GM18507 (cell line): ENCODE measurements around the gene ATP5MC3.

Source experiments
- DNase-seq: peaks from one replicate; pipeline ENCODE4 v3.0.0; 2011; ENCODE audit warnings: low read depth; ENCODE audit not compliant: insufficient read length; ENCODE audit errors: extremely low spot score
- FAIRE-seq: peaks from 2 replicates; lab custom pipeline; 2011; peaks lifted over from hg19 to GRCh38; lab: Jason Lieb, UNC

The ATP5MC3 gene

DNA sequence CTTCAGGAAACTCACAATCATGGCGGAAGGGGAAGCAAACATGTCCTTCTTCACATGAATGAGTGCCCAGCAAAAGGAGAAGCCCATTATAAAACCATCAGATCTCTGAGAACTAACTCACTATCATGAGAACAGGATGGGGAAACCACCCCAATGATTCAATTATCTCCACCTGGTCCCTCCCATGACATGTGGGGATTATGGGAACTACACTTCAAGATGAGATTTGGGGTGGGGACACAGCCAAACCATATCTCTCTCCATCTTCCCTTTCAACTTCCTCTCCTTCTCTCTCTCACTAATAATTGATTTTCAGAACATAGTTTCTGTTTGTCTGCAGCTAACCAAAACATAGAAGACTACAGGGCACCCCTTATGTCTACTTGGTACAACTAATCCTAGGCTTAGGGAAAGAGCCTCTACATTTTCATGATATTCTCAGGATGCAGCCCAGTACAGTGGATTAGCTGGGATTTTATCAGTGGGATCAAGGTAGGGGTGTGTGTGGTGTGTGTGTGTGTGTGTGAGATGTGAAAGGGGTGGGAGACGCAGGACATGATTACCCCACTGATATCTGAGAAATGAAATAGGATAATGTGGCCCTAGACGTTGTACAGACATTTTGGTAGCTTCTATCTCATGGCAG, 10.7 kb downstream of the ATP5MC3 start:
- no peak for FAIRE-seq

DNA sequence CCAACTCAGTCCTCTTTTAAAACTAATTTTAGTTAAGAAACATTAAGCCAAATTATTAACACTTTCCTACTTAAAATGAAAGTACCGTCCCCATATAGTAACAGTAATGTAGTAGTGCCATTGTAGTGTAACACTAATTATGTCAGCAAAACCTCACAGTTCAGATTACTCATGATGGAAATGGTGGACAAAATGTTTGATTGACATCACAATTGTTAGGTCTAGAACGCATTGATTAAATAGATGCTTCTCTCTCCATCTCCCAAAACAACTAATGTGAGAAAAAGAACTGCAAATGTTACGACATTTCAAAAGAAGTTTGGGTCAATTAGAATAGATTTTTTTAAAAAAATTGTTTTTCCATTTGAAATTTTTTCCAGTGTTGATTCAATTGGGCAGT, 12.3 kb downstream of the ATP5MC3 start:
- no peak for DNase-seq
- FAIRE-seq, result peak; percentile 15

More for the DNA sequence above, 10.7 kb downstream of the ATP5MC3 start:
- DNase-seq, result no peak

DNA sequence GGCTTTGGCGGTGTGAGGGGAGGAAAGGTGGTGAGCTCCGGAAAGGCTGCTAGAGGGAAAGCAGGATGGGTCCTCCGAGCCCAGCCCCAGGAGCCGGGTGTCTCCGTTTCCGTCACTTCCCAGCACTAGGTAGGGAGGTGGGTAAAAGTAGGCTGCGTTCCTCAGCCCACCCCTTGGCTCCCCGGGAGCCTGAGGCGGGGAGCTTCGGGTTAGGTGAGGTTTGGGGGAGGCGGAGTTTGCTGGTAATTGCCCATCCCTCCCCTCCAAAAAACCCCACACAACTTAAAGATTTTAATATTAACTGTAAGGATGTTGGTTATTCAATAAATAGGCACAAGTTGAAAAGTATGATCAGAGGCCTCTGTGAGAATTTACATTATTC, 13.0 kb downstream of the ATP5MC3 start:
- DNase-seq, result no peak
- no peak for FAIRE-seq

DNA sequence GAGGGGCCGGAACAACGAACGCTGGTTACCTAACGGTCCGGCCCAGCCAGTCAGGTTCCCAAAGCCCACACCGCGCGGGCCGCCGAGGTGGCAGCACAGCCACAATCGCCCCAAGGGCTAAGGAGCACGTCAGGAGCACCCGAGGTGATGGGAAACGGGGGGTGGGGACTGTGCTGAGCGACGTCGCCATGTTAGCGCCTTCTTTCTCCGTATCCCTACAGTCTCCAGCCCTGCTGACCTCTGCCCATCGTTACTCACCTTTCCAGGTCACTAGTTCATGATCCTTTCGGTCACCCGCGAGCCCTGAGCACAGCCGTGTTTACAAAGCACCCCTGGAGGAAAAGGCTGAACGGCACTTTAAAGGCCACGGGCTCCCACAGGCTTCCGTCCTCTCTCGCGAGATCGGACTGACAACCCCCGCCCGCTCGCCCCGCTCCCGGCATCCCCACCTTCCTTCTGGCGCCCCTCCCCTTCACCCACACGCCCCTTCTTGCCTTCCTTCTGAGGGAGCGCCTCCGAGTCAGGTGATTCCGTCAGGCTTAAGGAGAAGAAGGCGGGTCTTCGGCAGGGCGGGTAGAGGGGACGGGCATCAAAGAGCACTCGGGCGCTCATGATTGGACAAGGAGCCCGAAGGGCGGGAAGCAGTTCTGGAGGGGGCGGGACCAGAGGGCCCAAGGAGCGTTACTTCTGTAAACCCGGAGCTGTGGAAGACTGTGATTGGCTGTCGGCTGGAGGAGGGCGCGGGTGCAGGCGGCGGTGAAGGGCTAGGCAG, 13.5 kb downstream of the ATP5MC3 start, which contains the start of gene ATF2:
TSS of gene ATF2 (minus strand) at position 412 of the 772 bp plus-strand sequence. CDS start 31,760 bp downstream, outside the sequence.
- DNase-seq (peak; percentile 89), FAIRE-seq (peak; percentile 100)

DNA sequence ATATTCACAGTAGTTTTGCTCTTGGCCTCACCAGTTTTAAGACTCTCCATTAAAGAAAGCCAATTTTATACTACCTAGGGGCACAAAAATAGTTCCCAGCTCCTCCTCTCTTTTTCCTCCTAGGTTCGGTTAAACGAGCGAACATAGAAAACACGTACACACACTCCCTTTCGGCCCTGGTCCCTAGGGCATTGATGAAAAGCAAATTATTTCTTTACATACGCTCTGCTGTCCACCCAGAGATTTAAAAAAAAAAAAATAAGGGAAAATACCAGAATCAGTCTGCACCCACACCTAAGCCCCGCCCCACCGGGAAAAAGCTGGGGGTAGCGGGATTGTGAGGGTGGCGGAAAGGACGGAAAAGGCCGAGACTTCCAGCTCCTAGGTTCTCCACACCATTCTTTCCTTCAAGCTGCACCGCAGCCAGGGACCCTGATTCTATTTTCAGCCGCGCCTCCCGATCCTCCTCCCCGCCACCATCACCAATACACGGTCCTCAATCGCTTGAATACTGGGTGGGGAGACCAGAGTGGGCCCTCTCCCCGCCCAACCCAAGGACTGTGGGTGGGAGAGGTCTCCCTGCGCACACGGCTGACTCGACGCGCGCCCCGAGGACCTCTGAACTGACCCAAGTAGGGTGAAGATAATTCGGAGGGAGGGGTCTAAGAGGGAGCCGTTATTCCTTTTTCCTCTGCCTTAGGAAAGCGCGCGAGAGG, 14.3 kb downstream of the ATP5MC3 start:
- FAIRE-seq (peak; percentile 44), DNase-seq (no peak)

DNA sequence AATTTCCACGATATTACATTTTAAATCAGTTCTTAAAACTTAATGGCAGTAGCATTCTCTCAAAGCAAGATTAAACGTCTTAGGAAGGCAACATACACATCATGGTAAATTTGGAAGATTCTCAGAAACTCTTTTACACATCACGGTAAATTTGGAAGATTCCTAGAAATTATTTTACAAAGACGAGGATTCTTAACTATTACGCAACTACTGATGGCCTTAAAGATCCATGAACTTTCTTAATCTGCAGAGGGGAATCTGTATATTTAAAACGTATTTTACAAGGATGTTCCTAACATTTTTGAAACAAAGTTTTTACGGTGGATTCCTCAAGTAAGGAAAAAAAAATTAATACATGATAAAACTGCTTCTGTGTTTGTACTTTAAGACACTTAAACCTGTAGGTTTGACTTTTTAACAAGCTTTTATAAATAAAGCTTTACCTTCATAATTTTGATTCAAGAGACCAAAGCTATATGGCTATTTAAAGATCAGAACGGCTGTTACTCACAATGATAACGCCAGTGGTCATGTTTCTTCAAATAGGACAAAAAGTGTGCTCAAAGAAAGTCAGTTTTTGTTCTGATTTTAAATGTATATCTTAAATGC, 15.2 kb downstream of the ATP5MC3 start:
- no peak for DNase-seq

DNA sequence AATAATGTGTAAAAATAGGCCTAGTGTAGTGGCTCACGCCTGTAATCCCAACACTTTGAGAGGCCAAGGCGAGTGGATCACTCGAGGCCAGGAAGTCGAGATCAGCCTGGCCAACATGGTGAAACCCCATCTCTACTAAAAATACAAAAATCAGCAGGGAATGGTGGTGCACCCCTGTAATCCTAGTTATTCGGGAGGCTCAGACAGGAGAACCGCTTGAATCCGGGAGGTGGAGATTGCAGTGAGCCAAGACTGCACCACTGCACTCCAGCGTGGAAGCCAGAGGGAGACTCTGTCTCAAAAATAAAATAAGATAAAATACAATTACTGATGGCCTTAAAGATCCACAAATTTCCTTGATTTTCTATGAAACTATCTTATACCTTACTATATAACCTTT, 17.3 kb downstream of the ATP5MC3 start:
- FAIRE-seq (no peak), DNase-seq (no peak)

More for the DNA sequence above, 15.2 kb downstream of the ATP5MC3 start:
- no peak for FAIRE-seq

DNA sequence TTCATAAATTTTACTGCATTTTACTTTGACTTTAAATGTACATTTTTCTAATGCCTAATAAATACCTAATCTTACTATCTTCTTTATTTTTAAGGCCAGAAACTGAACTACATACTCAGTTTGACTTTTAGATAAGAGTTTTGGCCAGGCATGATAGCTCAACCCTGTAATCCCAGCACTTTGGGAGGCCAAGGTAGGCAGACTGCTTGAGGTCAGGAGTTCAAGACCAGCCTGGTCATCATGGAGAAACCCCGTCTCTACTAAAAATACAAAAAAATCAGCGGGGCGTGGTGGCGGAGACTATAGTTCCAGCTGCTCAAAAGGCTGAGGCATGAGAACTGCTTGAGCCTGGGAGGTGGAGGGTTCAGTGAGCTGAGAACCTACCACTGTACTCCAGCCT, 22.6 kb downstream of the ATP5MC3 start:
- DNase-seq (no peak), FAIRE-seq (no peak)

DNA sequence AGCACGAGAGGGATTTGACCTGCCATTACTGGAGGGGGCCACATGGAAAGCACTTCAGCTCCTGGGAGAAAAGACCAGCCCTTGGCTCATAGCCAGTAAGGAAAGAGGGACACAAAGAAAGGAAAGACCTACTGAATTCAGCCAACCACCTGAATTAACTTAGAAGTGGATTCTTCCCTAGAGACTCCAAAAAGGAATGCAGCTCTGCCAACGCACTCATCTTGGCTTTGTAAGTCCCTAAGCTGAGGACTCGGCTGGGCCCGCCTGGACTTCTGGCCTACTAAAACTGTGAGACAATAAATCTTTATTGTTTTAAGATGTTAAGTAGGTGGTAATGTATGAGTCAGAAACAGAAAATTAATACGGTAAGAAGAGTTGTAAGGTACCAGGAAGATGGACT, 25.0 kb downstream of the ATP5MC3 start:
- FAIRE-seq (no peak), DNase-seq (no peak)

DNA sequence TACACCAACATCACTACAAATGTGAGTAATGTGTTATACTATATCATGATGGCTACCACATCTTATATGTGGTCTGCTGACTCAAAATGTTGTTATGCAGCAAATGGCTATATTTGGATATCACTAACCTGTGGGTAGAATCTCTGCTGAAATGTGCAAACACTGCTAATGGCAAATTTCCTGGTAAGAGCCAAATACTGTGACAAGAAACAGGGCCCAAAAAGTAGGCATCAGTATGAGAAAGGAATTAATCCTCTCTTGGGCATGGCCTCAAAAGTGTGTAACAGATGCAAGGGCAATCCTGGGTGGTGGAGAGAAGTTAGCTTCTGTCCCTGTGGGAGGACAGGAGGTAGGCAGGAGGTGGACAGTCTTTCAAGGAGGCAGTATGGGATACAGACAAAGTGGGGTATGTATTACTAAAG, 26.8 kb downstream of the ATP5MC3 start:
- FAIRE-seq (peak; percentile 52), DNase-seq (no peak)

DNA sequence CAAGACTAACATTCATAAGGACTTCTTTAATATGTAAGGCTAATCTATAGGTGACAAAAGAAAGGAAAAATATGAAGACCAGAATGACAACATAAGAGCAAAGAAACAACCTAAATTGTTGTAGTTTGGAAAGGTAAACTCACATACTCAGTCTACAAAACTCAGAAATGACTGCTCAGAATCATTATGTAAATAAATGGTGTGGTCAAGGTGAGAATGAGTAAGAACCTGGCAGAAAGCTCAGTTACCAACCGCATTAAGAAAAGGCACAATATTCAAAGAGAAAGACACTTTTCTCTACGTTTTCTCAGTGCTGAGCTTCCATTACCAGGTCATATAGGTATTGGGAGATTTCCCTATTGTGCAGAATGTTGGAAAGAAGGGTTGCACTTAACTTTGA, 29.3 kb downstream of the ATP5MC3 start:
- FAIRE-seq (no peak), DNase-seq (no peak)

DNA sequence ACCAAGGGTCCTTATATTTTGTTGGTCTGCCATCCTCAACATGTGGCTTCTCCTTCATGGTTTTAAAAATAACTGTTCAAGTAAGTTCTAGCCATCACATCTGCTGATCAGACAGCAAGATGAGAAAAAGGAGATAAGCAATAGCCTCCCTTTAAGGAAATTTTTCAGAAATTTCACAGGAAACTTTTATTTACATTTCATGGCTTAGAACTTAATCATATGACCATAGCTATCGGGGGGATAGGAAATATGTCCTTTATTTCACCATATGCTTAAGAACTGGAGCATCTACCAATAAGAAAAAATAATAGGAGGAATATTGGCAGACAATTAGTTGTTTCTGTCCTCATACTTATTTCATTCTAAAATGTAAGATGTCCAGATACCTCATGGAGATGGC, 29.7 kb downstream of the ATP5MC3 start:
- FAIRE-seq, result no peak
- DNase-seq, result no peak

DNA sequence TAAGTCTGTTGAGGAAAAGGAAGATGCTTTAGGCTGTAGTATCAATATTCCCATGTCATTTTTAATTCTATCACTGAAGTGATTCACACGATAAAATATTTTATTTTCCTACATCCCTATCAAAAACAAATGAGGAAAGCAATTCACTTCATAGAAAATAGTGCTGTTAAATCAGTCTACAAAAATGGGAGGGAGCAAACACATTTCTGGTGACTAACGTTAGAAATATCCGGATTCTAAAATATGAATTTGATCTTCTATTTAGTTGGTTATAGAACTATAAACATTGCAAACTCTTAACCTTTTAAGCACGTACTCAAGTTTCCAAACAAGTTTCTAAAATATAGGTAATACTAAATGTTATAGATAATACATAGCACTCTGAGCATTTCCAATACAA, 34.3 kb downstream of the ATP5MC3 start:
- FAIRE-seq (no peak), DNase-seq (no peak)

DNA sequence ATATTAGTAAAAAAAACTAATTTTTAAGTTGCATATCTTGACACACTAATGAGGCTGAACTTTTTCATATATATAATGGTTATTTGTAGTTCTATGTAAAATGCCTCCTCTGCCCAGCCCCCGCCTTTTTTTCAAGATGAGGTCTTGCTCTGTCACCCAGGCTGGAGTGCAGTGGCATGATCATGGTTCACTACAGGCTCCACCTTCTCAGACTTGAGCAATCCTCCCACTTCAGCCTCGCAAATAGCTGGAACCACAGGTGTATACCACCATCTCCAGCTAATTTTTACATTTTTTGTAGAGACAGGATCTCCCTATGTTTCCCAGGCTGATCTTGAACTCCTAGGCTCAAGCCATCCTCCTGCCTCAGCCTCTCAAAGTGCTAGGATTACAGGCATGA, 37.8 kb downstream of the ATP5MC3 start:
- FAIRE-seq, result no peak
- DNase-seq, result no peak

DNA sequence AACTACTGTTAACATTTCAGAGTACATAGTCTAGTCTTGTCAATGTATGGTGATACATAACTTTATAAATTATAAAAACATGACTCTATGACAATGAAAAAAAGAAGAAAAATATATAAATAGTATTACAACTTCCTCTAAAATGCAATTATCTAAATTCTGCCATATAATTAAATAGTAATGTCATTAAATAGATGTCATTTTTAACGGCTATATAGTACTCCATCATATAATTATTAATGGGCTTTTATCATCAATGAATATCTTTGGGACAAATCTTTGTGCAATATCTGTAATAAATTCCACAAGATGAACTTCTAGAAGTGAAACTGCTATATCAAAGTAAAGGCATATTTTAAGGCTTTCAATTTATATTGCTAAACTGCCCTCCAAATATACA, 38.3 kb downstream of the ATP5MC3 start:
- FAIRE-seq, result no peak

DNA sequence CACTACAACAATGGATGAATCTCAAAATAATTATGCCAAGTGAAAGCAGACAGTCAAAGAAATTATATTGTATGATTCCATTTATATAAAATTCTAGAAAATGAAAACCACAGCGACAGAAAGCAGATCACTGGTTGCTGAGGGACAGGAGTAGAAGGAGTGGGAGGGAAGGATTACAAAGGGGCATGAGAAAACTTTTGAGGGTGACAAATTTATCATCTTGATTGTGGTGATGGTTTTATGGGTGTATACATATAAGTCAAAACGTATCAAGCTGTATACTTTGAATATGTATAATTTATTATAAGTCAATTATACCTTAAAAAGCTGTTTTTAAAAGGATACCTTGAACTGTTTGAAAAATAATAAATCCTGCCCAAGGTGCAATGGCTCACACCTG, 41.2 kb downstream of the ATP5MC3 start:
- FAIRE-seq (no peak), DNase-seq (no peak)

More for the DNA sequence above, 38.3 kb downstream of the ATP5MC3 start:
- no peak for DNase-seq

DNA sequence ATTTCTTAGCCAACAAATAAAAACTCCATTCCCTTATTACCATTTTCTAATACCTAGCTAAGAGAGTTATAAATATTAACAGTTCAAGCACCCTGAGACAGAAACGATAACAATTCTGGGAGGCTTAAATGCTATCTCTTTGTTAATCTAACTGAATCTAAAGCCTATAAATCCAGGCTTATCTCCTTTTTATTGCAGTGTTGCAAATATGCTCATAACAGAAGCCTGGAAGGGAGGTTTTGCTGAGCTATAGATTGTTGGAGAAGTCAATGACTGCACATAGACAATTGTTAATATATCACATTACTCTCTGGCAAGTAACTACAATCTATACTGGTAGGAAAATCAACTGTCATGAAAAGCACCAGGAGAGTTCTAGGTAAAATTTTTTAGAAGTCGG, 43.7 kb downstream of the ATP5MC3 start:
- no peak for DNase-seq
- no peak for FAIRE-seq

DNA sequence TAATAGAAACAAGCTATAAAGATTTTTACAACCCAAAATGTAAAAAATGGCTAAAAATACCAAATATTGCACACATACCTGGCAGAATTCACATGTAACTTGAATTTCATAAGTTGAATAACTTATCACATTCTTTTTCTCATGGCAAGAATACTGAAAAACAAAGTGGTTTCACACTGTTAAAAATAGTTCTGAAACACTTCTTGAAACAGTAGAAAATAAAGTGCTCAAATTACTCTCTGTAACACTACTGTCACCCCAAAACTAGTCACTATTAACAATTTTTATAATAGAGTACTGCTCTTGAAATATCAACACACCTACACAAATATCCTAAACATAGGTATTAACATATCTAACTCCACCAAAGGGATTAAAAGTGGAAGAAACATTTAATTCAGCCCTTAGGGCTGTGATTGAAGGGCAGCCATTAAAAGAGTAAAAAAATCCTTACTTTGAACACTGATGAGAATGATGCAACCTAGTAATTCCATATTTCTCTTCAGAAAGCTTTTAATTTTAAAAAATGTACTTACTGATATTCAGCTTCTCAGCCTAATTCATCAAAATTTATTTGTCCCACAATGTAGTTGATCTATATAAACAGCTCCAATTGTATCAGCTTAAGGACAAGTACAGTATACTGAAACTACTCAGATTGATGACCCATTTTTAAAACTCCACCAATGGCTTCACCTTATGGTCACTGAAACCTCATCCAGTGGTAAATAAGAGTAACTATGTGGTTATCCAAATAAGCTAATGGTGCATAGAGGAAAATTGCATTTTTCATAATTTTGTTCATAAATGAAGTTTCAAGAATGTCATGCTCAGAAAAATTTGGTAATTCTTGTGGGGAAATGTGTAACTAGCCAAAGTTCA, 44.9 kb downstream of the ATP5MC3 start:
- DNase-seq (no peak), FAIRE-seq (peak; percentile 73)

DNA sequence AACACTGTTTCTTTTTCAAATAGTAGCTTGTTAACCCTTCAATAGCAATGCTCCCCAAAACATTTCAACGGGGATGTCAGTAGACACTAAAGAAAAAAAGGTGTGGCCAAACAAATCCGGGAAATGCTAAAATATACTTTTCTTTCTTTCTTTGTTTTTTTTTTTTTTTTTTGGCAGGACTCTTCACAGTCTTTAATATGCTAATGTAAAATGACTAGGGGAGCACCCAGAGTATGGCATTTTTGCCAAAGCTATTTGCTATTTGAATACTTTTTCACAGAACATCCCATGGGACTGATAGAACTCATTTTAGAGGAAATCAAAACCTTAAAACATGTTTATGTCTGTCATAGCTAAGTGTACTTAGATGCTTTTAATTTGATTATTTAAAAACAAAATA, 45.6 kb downstream of the ATP5MC3 start:
- FAIRE-seq (no peak), DNase-seq (no peak)
